ENCODE data around the gene PHC2.

Gene PHC2

GRCh38 chr1:33439662-33440061, 8.8 kb upstream of the PHC2 start:
- no peak for TF ChIP-seq CSDC2 (CRISPR knock-in tag; IDR thresholded peaks at IDR 0.05)
- no peak for TF ChIP-seq CSRNP3 (CRISPR knock-in tag; IDR thresholded peaks at IDR 0.05)
- TF ChIP-seq ZNF70 (CRISPR knock-in tag; IDR thresholded peaks at IDR 0.05): no peak
- no peak for TF ChIP-seq ISL1 (CRISPR knock-in tag; IDR thresholded peaks at IDR 0.05)
- no peak for TF ChIP-seq RARB (CRISPR knock-in tag; IDR thresholded peaks at IDR 0.05)
- no peak for TF ChIP-seq PATZ1 (CRISPR knock-in tag; IDR thresholded peaks at IDR 0.05; ENCODE audit: borderline replicate concordance)
- TF ChIP-seq ZC3H10 (CRISPR knock-in tag; IDR thresholded peaks at IDR 0.05): no peak
- no peak for TF ChIP-seq TCF4 (CRISPR knock-in tag; IDR thresholded peaks at IDR 0.05; ENCODE audit: borderline replicate concordance)
- no peak for TF ChIP-seq TSHZ2 (CRISPR knock-in tag; IDR thresholded peaks at IDR 0.05)
- ATAC-seq: no peak

GRCh38 chr1:33438364-33439160, 7.7 kb upstream of the PHC2 start:
- TF ChIP-seq ZNF565 (CRISPR knock-in tag; conservative IDR thresholded peaks at IDR 0.05; ENCODE audit: low read depth) (no peak), OSR1 (CRISPR knock-in tag; IDR thresholded peaks at IDR 0.05) (no peak), BACH2 (CRISPR knock-in tag; IDR thresholded peaks at IDR 0.05; ENCODE audit: borderline replicate concordance) (no peak), PATZ1 (CRISPR knock-in tag; IDR thresholded peaks at IDR 0.05; ENCODE audit: borderline replicate concordance) (no peak), SNAI2 (CRISPR knock-in tag; IDR thresholded peaks at IDR 0.05) (no peak), ARNTL (CRISPR knock-in tag; IDR thresholded peaks at IDR 0.05; ENCODE audit: borderline replicate concordance, low read depth) (no peak), CREB5 (CRISPR knock-in tag; IDR thresholded peaks at IDR 0.05; ENCODE audit: low read depth) (no peak), POU6F1 (CRISPR knock-in tag; IDR thresholded peaks at IDR 0.05; ENCODE audit: borderline replicate concordance, low read depth) (no peak), ZC3H10 (CRISPR knock-in tag; IDR thresholded peaks at IDR 0.05) (no peak), CSRNP3 (CRISPR knock-in tag; IDR thresholded peaks at IDR 0.05) (no peak), ZNF70 (CRISPR knock-in tag; IDR thresholded peaks at IDR 0.05) (no peak), TSHZ2 (CRISPR knock-in tag; IDR thresholded peaks at IDR 0.05) (no peak), RARB (CRISPR knock-in tag; IDR thresholded peaks at IDR 0.05) (no peak), ISL1 (CRISPR knock-in tag; IDR thresholded peaks at IDR 0.05) (no peak), PPARA (CRISPR knock-in tag; IDR thresholded peaks at IDR 0.05; ENCODE audit: borderline replicate concordance) (no peak)
- ATAC-seq: no peak
